KBM-7 (cell line): ENCODE measurements around the gene AOAH.
"Not testable (repeated sequence)": the region's sequence is repeated elsewhere in the genome, so short reads cannot be mapped to it uniquely, and the experiment has no call there.

ENCODE experiments used
- DNase-seq: peaks from one replicate; pipeline ENCODE4 v3.0.0-alpha.2; 2015
- in situ Hi-C: fragments of 300-500 bp; cut with MboI; formaldehyde crosslinking; loops from 2 replicates; pipeline ENCODE4 v1.14.3; 2020; ENCODE audit warnings: low sequenced_read_pairs, low pct_unique_long_range_greater_than_20kb, mixed read lengths

Gene AOAH

DNA sequence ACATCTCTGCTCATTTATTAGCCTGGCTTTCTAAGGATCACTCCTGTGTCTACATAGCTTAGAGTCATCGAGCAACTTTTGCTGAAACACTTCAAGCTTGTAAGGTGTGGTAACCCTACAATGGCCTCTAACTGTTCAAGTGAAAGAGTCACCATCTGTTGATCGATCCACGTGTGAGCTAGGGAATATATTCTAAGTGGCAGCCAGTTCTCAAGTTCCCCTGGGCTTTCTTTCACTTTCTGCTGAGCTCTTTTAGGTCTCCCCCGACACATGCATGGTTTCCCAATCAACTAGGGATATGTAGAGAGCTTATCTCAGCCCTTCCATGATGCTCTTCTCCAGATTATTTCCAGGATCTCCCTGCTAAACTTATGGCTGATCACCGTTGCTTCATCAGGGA, 15.5 kb downstream of the AOAH start:
- in situ Hi-C loops, result no loop called here
- DNase-seq, result no peak

DNA sequence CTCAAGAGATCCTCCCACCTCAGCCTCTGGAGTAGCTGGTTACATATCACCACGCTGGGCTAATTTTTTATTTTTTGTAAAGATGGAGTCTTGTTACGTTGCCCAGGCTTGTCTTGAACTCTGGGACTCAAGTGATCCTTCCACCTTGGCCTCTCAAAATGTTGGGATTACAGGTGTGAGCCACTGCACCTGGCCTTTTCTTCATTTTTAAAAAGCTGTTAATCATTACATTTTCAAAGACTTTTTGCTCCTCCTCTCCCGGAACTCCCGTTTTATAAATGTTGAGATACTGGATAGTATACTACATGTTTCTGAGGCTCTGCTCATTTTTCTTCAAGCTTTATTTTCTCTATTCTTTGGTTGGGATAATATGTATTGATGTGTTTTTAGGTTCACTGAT, 16.4 kb downstream of the AOAH start:
- DNase-seq, result no peak
- in situ Hi-C loops, result no loop called here

DNA sequence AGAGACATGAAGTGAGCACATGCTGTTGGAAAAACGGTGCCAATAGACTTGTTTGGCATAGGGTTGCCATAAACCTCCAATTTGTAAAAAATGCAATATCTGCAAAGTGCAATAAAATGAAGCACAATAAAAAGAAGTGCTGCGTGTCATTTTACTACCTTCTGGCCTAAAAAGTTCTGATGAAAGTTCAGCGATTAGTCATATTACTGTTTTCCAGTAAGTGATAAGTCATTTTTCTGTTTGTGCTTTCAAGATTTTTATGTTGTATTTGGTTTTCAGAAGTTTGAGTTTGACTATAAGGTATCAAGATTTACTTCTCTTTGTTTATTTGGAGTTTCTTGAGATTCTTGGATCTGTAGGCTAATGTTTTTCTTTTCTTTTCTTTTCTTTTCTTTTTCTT, 16.8 kb downstream of the AOAH start:
- in situ Hi-C loops, result no loop called here
- no peak for DNase-seq

DNA sequence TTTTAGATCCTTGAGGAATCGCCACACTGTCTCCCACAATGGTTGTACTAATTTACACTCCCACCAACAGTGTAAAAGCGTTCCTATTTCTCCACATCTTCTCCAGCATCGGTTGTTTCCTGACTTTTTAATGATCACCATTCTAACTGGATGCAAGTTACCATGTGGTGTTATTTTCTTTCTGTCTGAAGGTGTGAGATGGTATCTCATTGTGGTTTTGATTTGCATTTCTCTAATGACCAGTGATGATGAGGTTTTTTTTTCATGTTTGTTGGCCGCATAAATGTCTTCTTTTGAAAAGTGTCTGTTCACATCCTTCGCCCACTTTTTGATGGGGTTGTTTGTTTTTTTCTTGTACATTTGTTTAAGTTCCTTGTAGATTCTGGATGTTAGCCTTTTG, 20.4 kb downstream of the AOAH start:
- DNase-seq, in situ Hi-C loops: not testable (repeated sequence)

DNA sequence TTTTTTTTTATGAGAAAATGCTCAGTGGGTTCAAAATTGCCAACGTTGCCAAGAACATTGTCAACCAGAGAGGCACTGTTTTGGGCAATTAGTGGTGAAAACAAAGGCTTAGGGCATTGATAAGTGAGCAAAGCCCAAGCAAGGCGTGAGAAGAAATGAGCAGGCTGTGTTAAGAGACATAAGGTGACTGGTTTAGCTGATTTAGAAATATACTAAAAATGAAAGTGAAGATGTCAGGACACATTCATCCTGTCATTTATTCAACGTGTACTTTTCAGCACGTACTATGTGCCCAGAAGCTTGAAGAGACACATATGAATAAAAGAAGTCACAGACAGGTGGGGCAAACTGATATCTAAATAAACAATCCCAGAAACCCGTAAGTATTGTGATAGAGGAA, 31.8 kb downstream of the AOAH start:
- in situ Hi-C loops, result no loop called here
- DNase-seq, result no peak

DNA sequence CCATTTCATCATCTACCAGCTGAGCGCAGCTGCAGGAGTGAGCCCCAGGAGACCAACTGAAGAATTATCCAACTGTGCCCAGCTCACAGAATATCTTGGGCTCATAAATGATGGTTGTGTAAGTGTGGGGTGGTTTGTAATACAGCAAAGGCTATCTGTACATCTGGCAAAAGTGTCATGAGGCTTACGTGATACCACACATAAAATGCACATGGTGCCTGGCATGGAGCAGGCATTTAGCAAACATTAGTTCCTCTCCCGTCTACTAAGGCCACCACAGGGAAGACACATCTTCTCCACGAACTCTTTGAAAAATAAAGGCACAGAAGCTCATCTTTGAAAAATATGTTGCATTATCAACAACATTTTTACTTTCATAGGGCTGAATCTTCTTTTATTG, 32.3 kb downstream of the AOAH start:
- DNase-seq, result no peak
- in situ Hi-C loops, result no loop called here

DNA sequence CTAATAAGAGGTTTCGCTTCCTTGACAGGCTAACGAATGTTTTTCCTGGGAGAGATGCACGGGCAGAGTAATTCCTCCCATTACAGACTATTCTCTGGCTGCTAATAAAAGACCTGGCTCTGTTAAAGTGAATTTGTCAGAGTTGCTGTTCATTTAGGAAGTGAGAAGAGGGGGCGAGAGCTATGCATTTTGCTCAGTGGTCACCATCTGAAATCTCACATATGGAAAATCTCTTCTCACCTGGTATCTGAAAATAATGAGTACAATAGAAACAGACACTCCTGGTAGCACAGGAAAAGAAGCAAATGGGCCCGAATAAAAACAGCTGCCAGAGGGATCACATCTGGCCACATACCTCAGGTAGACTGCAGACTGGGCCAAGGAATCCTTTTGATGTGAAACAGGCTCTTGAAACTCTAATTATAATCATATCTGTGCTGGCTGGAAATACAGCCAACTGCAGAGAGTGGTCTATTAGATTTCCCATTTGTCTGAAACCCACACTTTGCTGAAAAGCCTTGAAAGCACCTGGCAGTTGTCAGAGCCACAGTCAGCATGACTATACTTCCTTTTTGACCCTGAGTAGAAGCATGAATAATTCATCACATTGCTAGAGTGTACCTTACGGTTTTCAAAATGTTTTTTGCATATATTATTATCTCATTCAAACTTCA, 33.6 kb downstream of the AOAH start:
- in situ Hi-C loops, result no loop called here
- no peak for DNase-seq

DNA sequence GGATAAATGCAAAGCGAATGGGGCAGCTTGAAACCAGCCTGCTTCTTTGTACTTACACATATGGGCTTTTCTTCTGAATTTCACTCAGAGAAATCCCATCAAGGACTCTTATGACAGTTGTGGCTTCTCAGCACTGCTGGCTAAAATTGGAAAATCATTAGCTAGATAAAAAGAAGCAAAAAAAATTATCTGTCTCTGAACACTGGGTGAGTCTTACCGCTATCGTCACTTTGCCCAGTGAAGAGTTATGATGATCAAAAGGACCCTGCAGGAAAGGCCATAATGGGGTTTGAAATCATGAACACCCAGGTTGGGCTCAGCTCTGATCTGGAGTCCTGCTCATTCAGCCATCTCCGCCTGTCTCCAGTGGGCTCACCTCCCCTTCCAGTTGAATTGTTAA, 34.3 kb downstream of the AOAH start:
- in situ Hi-C loops, result no loop called here
- no peak for DNase-seq

DNA sequence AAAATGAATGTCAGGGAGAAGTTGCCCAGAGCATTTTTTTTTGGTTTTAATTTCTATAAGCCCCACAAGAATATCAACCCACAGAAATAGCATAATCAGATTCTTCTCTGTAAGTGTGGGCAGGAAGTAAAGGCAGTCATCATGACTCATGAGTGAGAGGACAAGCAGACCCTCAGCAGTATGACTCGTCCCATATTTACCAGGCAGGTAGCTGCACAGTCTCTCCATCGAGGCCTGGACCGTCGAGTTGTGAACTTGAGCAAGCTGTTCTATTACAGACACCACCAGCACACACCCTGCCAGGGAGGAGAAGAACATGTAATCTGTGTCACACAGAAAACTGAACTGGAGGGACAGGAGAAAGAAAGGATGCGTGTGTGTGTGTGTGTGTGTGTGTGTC, 37.8 kb downstream of the AOAH start:
- in situ Hi-C loops, result no loop called here
- no peak for DNase-seq

DNA sequence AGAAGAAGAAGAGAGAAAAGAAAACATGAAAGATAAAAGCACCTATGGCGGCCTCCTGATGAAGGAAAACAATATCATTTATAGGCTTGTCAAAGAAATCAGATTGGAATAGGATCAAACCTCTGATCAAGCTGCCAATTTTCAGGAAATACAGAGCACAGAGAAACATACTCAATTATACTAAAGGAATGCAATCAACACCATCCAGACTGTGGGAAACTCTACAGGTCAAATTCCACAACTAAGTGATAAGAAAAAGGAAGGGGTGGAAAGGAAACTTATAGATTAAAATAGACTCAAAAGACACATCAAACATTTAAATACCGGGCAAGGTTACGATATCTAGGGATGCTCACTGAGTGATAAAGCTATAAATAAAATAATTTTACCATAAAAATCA, 39.3 kb downstream of the AOAH start:
- in situ Hi-C loops, result no loop called here
- DNase-seq, result no peak

DNA sequence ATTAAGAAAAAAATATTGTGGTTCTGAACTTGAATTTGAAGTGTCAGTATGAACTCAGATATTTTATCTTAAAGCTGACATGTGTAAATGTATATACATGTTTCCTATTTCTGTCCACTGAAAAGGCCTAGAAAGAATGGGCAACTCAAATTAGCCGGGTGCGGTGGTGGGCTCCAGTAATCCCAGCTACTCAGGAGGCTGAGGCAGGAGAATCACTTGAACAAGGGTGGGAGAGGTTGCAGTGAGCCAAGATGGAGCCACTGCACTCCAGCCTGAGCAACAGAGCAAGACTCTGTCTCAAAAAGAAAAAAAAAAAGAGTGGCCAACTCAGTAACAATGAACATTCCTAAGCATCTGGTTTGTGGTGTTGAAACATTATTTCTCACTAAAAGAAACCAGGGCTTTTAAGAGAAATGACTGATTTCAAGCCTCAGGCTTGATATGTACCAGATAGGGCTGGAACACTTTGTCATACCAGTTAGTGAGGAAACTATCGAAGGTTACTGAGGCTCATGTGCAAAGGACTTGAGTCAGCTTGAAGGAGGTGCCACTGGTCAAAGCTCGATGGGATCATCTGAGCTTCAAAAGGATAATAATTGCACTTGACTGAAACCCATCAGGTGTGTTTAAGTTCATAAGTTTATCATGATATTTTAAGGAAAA, 40.5 kb downstream of the AOAH start:
- in situ Hi-C loops, result no loop called here
- DNase-seq, result no peak

DNA sequence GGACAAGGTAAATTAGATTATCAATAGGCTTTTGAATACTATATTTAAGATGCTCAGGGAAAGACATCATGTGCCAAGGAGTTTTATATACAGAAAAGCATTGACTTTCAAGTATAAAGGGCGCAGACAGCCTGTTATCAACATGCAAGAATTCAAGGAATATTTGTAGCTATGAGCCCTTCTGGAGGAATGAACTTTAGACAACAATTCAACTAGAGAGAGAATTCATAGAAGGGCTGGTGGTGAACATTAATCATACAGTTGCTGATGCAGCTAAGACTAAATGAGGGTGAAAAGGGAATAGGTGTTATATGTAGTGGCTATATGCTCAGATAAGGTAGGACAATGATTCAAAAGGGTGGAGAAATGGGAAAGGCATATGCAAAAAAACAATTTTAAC, 41.2 kb downstream of the AOAH start:
- no peak for DNase-seq
- in situ Hi-C loops, result no loop called here

DNA sequence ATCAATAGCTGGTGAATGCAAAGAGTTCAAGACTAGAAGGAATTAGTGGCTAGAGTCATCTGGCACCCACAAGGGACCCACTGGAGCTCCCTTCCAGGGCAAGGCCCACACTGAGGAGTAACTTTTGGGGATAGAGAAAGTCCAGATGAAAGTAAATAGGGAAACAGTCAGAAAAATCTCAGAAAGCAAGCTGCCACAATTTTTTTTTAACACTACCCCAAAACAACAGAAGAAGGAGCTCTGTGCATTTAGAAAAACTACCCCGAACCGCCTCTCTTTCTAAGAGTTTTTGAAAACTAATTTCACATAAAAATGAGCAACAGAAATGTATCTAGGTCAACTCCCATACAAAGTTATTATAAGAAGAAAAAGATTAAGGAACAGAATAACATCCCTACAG, 42.2 kb downstream of the AOAH start:
- DNase-seq, result no peak
- in situ Hi-C loops, result no loop called here

DNA sequence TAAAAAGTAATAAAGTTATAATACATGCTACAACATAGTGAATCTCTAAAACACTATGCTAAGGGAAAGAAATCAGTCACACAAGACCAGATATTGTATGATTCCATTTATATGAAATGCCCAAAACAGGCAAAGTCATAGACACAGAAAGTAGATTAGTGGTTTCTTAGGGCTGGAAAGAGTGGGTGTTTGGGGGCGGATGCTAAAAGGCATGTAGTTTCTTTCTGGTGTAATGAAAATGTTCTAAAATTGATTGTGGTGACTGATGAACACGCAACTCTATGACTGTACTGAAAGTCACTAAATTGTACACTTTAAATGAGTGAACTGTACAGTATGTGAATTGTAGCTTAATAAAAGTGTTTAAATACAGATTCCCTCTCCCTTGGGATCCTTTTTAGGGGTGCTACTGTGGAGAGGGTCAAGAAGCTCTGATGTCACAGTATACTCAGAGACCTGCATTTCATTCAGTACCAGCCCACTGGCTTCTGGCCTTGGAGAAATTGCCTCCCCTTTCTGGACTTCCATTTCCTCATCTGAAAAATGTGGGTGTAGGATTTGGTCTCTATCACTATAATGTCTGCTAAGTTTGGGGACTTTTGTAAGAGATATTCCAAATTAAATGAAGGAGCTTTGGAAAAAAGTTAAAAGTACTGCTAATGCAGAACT, 46.4 kb downstream of the AOAH start:
- no peak for DNase-seq
- in situ Hi-C loops, result no loop called here

DNA sequence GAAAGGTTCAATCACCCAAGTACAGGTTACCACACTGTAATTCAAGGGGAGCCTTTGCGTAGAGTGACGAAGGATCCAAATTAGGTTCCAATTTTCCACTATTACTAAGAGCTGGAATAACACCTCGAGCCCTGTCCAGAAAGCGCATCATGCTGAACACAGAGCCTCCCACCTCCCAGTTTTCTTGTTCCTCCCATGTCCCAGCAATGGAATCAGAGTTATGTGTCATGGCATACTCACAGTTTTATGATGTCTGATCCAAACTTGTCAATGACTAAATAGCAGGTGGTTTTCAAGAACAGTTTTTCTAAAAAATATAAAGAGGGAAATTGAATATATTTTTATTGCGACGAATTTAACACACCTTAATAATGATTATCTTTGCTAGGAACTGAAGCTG, 50.6 kb downstream of the AOAH start:
- in situ Hi-C loops, result no loop called here
- DNase-seq, result no peak

DNA sequence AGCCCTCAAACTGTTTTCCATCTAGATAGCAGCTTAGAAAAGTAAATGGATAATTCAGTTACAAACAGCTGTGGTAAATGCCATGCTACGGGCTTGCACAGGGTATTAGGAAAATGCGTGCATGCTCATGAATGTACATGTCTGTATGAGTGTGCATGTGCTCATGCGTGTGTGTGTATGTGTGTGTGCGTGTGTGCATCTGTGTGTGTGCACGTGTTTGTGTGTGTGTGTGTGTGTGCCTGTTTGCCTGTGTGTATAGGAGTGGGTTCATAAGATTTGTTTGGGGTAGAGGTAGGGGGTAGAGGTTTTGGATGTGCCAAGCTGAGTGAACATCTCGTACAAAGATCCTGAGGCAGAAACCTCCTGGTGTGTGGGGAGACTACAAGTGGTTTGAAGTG, 52.9 kb downstream of the AOAH start:
- in situ Hi-C loops, result no loop called here
- DNase-seq, result no peak

DNA sequence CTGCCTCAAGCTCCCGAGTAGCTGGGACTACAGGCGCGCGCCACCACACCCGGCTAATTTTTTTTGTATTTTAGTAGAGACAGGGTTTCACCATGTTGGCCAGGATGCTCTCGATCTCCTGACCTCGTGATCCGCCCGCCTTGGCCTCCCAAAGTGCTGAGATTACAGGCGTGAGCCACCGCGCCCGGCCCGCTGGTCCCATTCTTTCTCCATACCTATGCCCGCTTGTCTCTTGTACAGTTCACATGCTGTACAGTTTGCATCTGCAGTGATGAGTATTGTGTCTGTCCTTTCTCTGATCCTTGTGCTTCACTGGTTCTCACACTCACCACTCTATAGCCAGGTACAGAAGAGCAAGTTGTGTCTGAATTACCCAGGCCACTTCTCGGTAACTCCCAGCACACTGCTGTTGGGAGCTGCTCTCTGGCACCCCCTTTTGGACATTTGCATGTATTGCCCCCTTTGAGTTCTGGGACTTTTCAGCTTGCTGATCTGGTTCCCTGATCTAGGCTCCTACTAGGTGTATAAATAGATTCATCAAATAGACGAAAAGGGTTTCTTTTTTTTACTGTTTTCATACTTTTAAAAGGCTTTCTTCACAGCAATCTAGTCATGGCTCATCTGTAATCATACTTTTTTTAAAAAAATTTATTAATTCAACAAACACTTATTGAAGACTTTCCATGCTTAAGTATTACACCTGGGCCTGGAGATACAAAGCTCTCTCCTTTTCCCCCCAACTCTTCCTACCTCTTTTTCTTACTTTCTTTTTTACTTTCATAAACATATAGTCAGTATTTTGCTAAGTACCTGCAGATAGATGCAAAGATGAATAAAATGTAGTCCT, 53.5 kb downstream of the AOAH start:
- in situ Hi-C loops, result no loop called here
- DNase-seq, result peak; percentile 71

DNA sequence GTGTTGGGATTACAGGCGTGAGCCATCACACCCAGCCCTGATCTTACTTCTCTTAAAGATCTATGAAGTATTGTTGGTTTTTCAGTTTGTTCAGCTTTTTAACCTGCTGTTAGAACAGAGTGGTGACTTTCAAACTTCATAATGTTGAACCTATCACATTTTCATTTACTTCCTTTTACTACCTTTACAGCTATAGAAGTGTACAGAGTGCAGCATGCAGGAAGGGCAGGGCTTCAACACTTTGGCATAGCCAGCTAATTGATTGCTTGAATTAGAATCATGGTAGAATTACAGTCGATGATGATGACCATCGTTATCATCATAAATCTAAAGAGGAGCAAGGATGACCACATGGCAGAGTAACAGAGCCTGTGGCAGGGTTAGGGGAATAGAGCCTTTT, 55.5 kb downstream of the AOAH start:
- in situ Hi-C loops, result no loop called here
- no peak for DNase-seq

DNA sequence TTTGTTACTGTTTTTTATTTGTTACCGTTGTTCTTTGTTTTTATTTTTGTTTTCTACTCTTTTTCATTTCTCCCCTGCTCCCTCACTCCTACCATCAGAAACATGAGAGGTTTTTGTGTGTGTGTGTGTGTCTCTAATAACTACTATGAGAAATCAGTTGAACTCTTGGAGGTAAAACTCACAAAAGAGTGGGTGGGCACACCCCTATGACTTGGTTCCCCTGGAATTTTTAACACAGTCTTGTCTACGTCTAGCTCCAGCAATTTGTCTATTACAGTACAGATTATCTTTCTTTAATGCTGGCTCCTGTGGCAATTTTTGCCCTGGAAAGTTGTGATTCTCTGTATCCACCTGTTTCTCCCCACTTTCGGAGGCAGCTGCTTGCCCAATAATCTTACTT, 56.2 kb downstream of the AOAH start:
- in situ Hi-C loops, result no loop called here
- DNase-seq, result no peak
